Central memory CD8-positive, alpha-beta T cell (primary cell): ENCODE measurements around the gene UBASH3A.

Source experiments
- ATAC-seq: fragments of 150-1000 bp; cut with Tn5 transposase; replicated peaks from 2 replicates; pipeline ENCODE4 v1.10.0; 2022; ENCODE audit warnings: mild to moderate bottlenecking, moderate FRiP score, moderate number of reproducible peaks; ENCODE audit not compliant: poor library complexity, severe bottlenecking; ENCODE audit errors: extremely low read depth
- DNase-seq, 2 donors: peaks; one replicate each; pipeline ENCODE4 v3.0.0; 2021; ENCODE audit warnings: low spot score in 2 of 2
- H3K27ac Mint-ChIP-seq: one replicate; pipeline ENCODE4 v1.8.0; 2022; ENCODE audit warnings: low read depth, mild to moderate bottlenecking, moderate library complexity, mixed read lengths
- H3K27me3 Mint-ChIP-seq: one replicate; pipeline ENCODE4 v1.8.0; 2022; ENCODE audit warnings: mixed read lengths
- H3K36me3 Mint-ChIP-seq: one replicate; pipeline ENCODE4 v1.8.0; 2022; ENCODE audit warnings: mild to moderate bottlenecking, moderate library complexity, mixed read lengths; ENCODE audit not compliant: insufficient read depth
- H3K4me1 Mint-ChIP-seq: one replicate; pipeline ENCODE4 v1.8.0; 2022; ENCODE audit warnings: mixed read lengths
- H3K4me3 Mint-ChIP-seq: one replicate; pipeline ENCODE4 v1.8.0; 2022; ENCODE audit warnings: mild to moderate bottlenecking, moderate library complexity, mixed read lengths
- H3K9me3 Mint-ChIP-seq: one replicate; pipeline ENCODE4 v1.8.0; 2022; ENCODE audit warnings: mixed read lengths

The UBASH3A gene

GRCh38 chr21:42423197-42423675 lies 19.5 kb downstream of the UBASH3A start:
- Mint-ChIP-seq H3K27me3 (no peaks in the 10 kb centered on the region), H3K4me1 (peaks cover 87% of the 10 kb centered on the region), H3K27ac (peak overlapping the region; percentile 81), H3K9me3 (no peaks in the 10 kb centered on the region), H3K36me3 (peaks cover 66% of the 10 kb centered on the region), H3K4me3 (peak overlapping the region; percentile 81)
- DNase-seq (peak; percentile 32 to 53), ATAC-seq (peak; percentile 18)

DNA sequence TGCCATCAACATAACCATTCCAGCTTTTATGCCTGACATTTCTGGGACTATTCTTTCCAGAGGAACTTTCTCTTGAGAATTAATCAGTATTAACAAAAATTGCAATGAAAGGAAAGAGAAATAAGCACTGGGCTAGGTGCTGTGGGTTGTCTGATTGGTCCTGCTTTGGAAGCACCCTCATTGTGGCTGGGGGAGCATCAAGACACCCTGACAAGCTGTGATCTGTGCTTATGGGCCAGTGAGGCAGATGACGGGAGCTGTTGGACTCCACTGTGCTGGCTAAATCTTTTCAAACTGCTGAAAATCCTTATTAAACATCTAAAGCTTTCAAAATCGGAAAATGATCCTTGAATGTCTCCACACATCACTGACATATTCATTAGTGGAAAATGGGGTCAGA lies 20.0 kb downstream of the UBASH3A start:
- ATAC-seq (no peak), DNase-seq (no peak)
- H3K4me3 Mint-ChIP-seq = peak overlapping the region; percentile 81
- H3K27ac Mint-ChIP-seq = peak overlapping the region; percentile 81
- peaks cover 61% of the 10 kb centered on the region for H3K36me3 Mint-ChIP-seq
- H3K9me3 Mint-ChIP-seq = no peaks in the 10 kb centered on the region
- H3K4me1 Mint-ChIP-seq = peaks cover 83% of the 10 kb centered on the region
- H3K27me3 Mint-ChIP-seq = no peaks in the 10 kb centered on the region

GRCh38 chr21:42424914-42425541 lies 21.3 kb downstream of the UBASH3A start:
- ATAC-seq (peak; percentile 94), DNase-seq (peak; percentile 71 to 86)
- H3K27ac Mint-ChIP-seq = peak overlapping the region; percentile 87
- peaks cover 57% of the 10 kb centered on the region for H3K36me3 Mint-ChIP-seq
- H3K4me3 Mint-ChIP-seq = peak overlapping the region; percentile 81
- H3K9me3 Mint-ChIP-seq = no peaks in the 10 kb centered on the region
- no peaks in the 10 kb centered on the region for H3K27me3 Mint-ChIP-seq
- peaks cover 78% of the 10 kb centered on the region for H3K4me1 Mint-ChIP-seq

DNA sequence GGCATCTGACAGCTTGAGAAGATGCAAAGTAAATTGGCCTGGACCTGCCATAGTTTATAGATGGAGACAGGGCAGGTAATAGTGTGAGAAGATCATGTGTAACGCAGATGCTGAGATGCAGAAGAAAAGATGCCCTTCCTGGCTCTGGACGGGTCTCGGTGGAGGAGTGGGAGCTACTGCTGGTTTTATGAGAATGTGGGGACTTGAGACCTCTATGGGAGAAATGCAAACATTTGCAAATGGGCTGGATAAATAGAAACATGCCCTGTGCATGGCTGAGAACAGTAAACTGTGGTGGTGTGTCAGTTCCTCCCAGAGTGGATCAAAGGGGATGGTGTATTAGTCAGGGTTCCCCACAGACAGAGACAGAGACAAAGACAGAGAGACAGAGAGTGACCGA lies 21.9 kb downstream of the UBASH3A start:
- DNase-seq = no peak
- Mint-ChIP-seq H3K4me3 (peak overlapping the region; percentile 81), H3K36me3 (peaks cover 55% of the 10 kb centered on the region), H3K27ac (peak overlapping the region; percentile 87), H3K27me3 (no peaks in the 10 kb centered on the region), H3K4me1 (peaks cover 73% of the 10 kb centered on the region), H3K9me3 (no peaks in the 10 kb centered on the region)
- ATAC-seq = peak; percentile 12

- peaks cover 65% of the 10 kb centered on the region for H3K4me1 Mint-ChIP-seq
Measured at GRCh38 chr21:42426424-42426823, 22.7 kb downstream of the UBASH3A start.

DNA sequence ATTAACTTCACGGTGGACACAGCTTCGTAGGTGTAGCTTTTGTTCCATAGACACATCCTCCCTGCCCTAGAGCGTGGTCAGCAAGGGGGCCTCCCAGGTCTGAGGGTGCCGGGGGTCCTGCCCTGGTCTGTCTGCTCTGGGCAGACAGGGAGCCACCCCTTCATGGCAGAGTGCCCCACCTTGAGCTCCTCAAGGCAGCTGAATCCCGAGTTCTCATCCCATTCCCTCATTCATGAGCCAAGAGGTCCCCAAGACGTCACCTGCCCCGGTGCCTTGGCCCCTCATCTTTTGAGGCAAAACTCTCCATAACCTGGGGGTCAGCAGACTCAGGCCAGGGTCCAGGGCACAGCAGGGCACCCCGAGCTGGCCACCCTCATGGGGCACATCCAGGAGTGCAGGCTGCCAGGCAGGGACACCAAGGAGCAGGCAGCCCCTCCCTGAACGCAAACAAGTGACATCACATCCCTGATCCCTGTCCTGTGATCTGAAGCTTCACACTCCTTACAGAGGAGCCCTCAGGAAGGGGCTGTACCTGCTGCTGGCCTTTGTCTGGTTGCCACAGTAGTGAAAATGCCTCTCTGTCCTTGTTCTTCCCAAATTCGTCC lies 23.3 kb downstream of the UBASH3A start:
- ATAC-seq (no peak), DNase-seq (no peak)
- Mint-ChIP-seq H3K9me3 (no peaks in the 10 kb centered on the region), H3K4me3 (peak overlapping the region; percentile 9), H3K36me3 (peaks cover 53% of the 10 kb centered on the region), H3K4me1 (peaks cover 59% of the 10 kb centered on the region), H3K27ac (peak overlapping the region; percentile 41), H3K27me3 (no peaks in the 10 kb centered on the region)

More at GRCh38 chr21:42426424-42426823, 22.7 kb downstream of the UBASH3A start:
- Mint-ChIP-seq H3K9me3 (no peaks in the 10 kb centered on the region), H3K27ac (peak overlapping the region; percentile 41), H3K4me3 (no peak overlapping the region), H3K27me3 (no peaks in the 10 kb centered on the region), H3K36me3 (peaks cover 54% of the 10 kb centered on the region)
- ATAC-seq (no peak), DNase-seq (no peak)

DNA sequence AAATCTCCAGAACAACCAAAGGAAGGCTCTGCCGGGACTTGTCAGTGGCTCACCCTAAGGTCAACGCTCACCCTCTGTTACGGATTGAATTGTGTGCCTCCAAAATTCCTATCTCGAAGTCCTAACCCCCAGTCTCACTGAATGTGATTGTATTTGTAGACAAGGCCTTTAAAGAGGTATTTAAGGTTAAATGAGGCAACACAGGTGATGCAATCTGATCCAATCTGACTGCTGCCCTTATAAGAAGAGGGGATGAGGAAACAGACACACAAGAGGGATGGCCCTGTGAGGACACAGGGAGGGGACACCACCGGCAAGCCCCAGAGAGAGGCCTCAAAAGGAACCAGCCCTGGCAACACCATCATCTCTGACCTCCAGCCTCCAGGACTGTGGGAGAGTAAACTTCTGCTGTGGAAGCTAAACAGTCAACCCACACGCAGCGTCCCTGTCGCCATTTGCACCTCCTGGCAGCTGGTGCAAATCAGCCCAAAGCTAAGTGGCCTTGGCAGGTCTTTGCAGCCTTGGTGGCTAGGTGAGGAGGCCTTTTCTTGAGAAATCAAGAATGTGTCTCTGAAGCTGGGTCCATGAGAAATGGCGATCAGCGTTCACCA lies 24.2 kb downstream of the UBASH3A start:
- Mint-ChIP-seq H3K4me1 (peaks cover 55% of the 10 kb centered on the region), H3K36me3 (peaks cover 61% of the 10 kb centered on the region), H3K27ac (peak overlapping the region; percentile 41), H3K9me3 (no peaks in the 10 kb centered on the region), H3K27me3 (no peaks in the 10 kb centered on the region), H3K4me3 (no peak overlapping the region)
- no peak for DNase-seq
- ATAC-seq = no peak

DNA sequence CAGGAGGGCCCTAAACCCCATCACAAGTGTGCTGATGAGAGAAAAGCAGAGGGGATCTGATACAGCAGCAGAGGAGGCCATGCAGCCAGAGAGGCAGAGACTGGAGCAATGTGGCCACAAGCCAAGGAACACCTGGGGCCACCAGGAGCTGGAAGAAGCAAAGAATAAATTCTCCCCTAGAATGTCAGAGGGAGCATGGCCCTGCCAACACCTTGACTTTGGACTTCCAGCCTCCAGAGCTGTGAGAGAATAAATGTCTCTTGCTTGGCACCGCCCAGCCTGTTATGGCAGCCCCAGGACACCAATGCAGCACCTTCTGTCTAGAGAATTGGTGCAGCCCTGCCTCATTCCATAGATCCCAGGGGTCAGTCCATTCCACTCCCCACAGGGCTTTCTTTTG lies 25.3 kb downstream of the UBASH3A start:
- Mint-ChIP-seq H3K36me3 (peaks cover 62% of the 10 kb centered on the region), H3K4me1 (peaks cover 44% of the 10 kb centered on the region), H3K27ac (no peak overlapping the region), H3K27me3 (no peaks in the 10 kb centered on the region), H3K4me3 (no peak overlapping the region), H3K9me3 (no peaks in the 10 kb centered on the region)
- DNase-seq = no peak
- no peak for ATAC-seq

- Mint-ChIP-seq H3K4me3 (no peak overlapping the region), H3K4me1 (peaks cover 42% of the 10 kb centered on the region), H3K27me3 (no peaks in the 10 kb centered on the region), H3K27ac (no peak overlapping the region), H3K9me3 (no peaks in the 10 kb centered on the region), H3K36me3 (peaks cover 64% of the 10 kb centered on the region)
- ATAC-seq = no peak
- DNase-seq = no peak
Measured at GRCh38 chr21:42429856-42430255, 26.2 kb downstream of the UBASH3A start.

- ATAC-seq (no peak), DNase-seq (no peak)
- Mint-ChIP-seq H3K36me3 (peaks cover 62% of the 10 kb centered on the region), H3K4me3 (no peak overlapping the region), H3K4me1 (peaks cover 41% of the 10 kb centered on the region), H3K9me3 (no peaks in the 10 kb centered on the region), H3K27me3 (no peaks in the 10 kb centered on the region), H3K27ac (no peak overlapping the region)
Measured at GRCh38 chr21:42430521-42430920, 26.8 kb downstream of the UBASH3A start.

DNA sequence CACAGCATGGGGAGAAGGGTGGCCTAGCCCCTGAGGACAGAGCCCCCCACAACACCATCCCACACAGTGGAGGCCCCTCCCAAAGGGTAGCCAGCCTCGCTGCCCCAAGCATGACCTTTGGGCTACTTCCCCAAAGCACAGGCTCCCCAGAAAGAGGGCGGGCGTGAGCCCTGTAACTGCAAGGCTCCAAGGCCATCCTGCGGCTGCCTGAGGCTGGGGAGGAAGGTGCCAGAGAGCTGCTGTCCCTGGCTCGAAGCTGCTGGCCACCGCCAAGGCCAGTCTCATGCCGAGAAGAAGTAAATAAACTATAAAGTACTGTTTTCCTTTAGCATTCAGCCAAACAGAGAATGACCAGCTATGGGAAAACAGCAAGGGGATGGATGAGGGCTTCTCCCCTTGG lies 27.5 kb downstream of the UBASH3A start:
- H3K4me1 Mint-ChIP-seq = peaks cover 42% of the 10 kb centered on the region
- H3K27ac Mint-ChIP-seq = no peak overlapping the region
- peaks cover 61% of the 10 kb centered on the region for H3K36me3 Mint-ChIP-seq
- DNase-seq = no peak
- no peak for ATAC-seq
- H3K9me3 Mint-ChIP-seq = no peaks in the 10 kb centered on the region
- H3K27me3 Mint-ChIP-seq = no peaks in the 10 kb centered on the region
- H3K4me3 Mint-ChIP-seq = no peak overlapping the region

GRCh38 chr21:42432695-42433094 lies 29.0 kb downstream of the UBASH3A start:
- Mint-ChIP-seq H3K4me3 (no peak overlapping the region), H3K36me3 (peaks cover 64% of the 10 kb centered on the region), H3K27me3 (no peaks in the 10 kb centered on the region), H3K4me1 (peaks cover 33% of the 10 kb centered on the region), H3K9me3 (no peaks in the 10 kb centered on the region), H3K27ac (peak overlapping the region; percentile 63)
- no peak for DNase-seq
- ATAC-seq = no peak
